NCI-H2196 treated with DMSO at 0.1 percent for 48 hours (cell line): ENCODE measurements around the gene RAB3C.

Source experiments
- DNase-seq: peaks from one replicate; lab custom pipeline; 2025; ENCODE audit not compliant: unreplicated experiment; lab: John Stamatoyannopoulos, UW

Gene RAB3C

GRCh38 chr5:58868931-58869330 is 286.1 kb downstream of the RAB3C start:
- DNase-seq = no peak

DNA sequence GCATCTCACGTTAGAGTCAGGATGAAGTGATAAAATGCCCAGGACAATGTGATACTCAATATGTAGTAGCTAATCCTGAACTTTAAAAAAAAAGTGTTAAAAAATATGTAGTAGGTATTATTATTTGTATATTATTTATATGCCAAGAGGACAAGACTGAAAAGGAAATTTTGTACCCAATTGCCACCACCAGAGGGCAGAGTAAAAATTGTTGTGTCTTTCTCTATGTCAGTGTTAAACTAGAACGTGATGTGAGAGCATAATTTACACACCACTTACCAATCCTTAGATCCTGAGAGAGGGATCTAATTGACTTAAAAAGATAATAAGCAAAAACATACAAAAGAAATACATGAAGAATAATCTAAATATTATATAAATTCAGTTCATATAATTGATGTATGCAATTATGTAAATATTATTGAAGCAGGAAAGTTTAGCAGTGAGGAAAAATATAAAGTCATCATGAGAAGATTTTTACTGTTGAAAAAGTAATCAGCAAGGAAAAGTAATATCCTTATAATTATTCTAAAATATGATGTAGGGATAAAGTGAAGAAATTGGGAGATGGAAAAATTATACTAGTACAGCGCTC is 288.9 kb downstream of the RAB3C start:
- DNase-seq = no peak

DNA sequence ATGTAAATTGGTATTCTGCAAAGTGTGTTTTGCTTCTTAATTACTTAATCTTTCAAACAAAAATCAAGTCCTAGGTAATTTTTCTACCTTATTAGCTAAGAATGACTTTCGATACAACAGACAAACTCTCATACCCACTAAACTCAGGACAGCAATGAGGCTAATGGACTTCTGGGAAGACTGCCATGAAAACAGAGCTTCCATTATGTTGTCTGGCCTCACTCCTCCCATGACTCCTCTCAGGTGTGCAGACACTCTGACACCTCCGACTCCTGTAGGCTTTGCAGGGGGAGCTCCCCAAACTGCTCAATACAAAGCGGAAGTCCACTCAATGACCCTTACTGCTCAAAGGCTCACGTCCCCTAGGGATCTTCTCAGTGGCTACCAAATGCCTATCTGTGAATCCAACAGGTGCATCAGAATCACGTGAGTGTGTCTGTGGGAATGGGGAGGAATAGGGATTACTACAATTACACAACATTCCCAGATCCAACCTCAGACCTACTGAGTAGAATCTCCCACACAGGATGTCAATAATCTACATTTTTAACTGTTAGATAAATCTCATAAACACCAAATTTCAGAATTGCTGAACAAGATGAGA is 289.9 kb downstream of the RAB3C start:
- DNase-seq = no peak

- no peak for DNase-seq
These were observed 292.7 kb downstream of the RAB3C start for GRCh38 chr5:58875599-58875998.

- DNase-seq = no peak
These were observed 302.4 kb downstream of the RAB3C start for GRCh38 chr5:58885260-58885659.

- peak; percentile 36 for DNase-seq
These were observed 303.7 kb downstream of the RAB3C start for GRCh38 chr5:58886315-58887207.

DNA sequence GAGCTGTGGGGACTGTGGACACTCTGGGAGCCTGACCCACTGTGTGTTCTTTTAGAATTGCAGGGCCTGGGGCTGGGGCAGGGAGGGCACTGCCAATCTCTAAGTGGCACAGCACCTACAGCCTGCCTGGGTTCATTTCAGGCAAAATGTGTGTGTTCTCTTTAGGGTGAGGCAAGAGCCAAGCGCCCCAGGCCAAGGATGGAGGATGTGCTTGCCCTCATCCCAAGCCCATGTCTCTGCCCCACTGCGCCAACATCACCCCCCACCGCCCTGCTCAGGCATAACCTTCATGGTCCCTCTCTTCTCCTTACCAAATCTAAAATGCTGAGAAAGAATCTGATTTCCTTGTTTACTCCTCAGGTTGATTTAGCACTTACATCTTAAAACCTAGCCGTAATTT is 304.4 kb downstream of the RAB3C start:
- no peak for DNase-seq

DNA sequence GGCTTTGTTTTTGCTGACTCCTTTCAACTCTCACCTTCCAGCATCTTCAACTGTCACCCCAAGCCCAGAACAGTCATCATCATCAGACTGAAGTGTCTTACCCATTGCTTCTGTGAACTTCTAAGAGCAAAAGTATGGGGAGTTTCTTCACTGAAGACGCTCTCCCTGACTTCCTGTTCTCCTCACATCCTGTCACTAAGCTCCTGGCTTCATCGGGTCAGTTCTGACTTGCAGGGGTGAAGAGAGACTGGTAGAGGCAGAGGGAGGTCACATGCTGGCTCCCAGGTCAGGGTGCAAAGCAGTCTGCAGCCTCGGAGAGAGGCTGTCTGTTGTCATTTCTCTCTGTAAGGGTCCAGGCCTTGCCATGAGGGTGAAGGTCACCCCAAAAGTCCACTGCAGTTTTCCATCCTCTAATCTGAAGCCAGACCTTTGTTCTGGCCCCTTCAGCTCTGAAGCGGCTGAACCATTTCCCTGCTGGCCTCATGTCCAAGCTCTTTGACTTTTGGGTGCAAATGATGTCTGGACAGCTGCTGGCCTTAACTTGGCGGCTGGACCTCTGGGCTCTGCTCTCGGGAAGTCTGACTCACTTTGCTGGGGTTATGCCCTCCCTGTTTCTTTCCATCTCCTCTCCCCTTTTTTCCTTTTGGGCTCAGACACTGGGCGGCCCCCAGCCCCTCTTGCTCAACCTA is 305.0 kb downstream of the RAB3C start:
- no peak for DNase-seq

DNA sequence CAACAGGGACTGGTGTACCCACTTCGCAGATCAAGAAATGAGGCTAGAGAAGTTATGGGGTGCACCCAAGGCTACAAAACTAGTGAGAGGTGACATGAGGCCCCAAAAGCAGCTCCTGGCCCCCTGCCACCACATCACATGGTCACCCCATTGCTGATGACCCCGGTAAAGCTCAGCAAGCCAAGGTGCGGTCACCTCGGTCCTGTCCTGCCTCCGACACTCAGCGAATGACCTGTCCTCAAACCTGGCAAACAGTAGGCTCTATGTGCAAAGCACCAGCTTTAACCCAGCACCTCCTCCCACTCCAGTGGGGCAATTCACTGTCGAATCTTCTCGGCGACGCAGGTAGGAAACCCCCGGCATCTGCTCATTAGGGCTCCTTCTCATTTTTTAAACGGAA is 307.4 kb downstream of the RAB3C start:
- DNase-seq = no peak

DNA sequence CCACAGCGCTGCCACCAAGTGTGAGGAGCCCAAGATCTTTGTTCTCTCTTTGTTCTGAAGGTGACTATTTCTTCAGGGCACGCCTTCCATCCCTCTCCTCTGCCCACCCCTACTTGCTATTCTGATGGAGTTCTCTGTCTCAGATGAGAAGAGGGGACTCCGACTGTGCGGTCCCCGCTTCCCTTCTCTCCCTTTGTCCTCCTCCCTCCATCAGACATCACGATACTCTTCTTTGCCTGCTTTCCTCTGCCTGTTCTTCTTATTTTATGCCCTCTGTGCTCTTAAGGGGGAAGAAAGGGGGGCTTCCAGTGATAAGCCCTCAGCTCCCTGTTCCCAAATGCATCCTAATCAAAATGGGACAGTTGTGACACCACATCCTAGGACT is 307.8 kb downstream of the RAB3C start:
- DNase-seq = no peak

DNA sequence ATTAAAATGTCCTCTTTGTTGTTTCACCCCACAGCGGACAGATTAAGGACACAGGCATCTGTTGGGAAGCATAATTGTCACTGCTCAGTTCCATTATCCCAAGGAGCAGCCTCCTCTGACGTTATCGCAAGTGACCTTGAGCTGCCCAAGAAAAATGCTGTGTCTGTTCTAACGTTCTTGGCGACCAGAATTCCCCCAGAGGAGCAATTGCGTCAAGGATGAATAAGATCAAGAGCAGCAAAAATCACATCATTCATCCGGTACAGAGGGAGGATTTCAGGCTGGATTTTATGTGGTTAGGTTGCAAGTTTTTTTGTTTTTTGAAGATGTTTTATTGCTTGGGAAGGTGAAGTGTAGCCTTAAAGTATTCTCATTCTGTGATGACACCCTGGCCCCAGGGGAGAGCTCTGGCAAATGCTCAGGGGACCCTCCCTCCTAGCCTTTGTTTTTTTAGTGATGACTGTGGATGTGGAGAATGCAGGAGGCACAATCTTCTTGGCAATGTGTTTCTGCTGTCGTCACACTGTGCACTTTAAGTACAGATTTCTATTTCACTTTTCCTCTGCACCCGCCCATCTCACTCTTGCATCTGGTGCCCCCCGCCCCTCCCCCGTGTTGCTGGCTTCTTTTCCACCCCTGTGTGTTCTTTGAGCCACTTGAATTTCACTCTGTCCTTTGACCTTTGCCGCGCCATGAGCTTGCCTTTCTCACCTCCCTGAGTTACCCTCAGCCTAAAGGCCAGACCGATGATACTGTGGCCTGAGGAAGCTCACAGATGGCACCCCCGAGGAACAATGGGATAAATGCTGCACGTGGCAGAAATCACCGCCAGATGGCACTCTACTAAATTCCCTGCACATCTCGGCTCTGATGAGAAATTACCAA is 308.5 kb downstream of the RAB3C start:
- DNase-seq = no peak

- no peak for DNase-seq
These were observed 309.1 kb downstream of the RAB3C start for GRCh38 chr5:58891971-58892343.

- DNase-seq = no peak
These were observed 310.7 kb downstream of the RAB3C start for GRCh38 chr5:58893551-58893950.

GRCh38 chr5:58898006-58898405 is 315.1 kb downstream of the RAB3C start:
- DNase-seq = no peak

- DNase-seq = no peak
These were observed 315.7 kb downstream of the RAB3C start for GRCh38 chr5:58898538-58898937.

DNA sequence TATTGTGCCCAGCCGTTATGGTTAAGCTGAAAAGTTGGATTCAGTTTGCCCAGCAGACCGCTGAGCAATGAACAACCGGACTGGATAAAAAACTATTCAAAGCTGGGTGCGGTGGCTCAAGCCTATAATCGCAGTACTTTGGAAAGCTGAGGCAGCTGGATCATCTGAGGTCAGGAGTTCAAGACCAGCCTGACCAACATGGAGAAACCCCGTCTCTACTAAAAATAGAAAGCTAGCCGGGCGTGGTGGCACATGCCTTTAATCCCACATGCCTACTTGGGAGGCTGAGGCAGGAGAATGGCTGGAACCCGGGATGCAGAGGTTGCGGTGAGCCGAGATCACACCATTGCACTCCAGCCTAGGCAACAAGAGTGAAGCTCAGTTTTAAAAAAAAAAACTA is 318.4 kb downstream of the RAB3C start:
- DNase-seq = no peak

GRCh38 chr5:58902305-58902704 is 319.4 kb downstream of the RAB3C start:
- DNase-seq = no peak

DNA sequence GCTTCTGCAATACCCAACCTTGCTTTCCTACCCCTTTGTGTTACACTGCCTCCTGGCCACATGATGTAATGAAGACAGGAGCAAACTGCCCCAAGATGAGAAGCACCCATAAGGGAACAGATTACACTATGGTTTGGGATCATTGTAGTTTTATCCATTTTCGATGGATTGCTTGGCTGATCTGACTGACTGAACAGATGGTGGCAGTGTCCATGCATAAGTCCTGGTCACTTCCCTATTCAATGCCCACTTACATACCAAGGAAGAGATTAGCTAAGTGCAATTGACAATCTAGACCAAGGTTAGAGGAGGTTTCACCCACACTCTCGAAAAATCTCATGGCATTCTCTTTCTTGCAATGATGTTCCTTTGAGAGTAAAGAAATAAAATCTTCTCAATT is 319.9 kb downstream of the RAB3C start:
- DNase-seq = no peak

DNA sequence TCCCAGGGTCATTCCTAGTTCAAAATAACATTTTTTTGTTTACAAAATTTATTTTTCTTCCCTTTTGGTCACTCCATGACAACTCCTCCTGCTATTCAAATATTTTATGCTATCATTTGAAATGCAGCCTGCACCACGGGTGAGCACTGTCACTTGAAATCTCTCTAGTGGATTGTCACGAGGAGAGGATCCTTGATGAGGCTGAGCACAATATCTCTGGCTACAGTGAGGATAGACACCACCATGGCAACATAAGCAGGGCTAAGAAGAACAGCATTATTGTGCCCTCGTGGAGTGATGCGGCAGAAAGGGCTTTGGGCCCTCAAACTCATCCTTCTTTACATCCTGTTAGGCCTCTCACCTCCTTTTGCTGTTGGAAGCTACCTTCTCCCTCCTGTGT is 321.9 kb downstream of the RAB3C start:
- DNase-seq = no peak

- no peak for DNase-seq
These were observed 323.1 kb downstream of the RAB3C start for GRCh38 chr5:58905944-58906343.
